ENCODE measurements around the gene LRP1B.
A peak's percentile ranks its signal among the peaks of the same experiment; 100 is the strongest.

Gene LRP1B

DNA sequence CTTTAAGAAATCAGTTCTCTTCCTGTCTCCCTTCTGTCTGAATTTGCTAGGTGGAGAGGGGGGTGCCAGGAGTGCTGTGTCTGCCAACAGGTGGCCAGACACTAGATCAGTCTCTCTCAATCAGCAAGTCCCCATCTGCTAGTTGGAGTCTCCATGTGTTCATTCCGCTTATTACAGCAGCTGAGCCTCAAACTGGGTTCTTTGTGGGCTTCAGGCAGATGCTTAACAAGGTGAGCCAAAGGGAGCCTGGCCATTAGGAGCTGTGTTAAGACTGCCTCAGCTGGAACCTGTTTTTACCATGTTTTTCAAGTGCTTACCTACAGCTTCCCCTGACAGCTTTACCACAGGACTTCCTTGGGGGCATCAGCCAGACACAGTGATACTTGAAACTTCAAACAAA is 401.9 kb downstream of the LRP1B start:
- peak; percentile 22 for DNase-seq

GRCh38 chr2:141728142-141728541 is 402.7 kb downstream of the LRP1B start:
- DNase-seq: no peak

- no peak for DNase-seq
Observed at GRCh38 chr2:141724426-141724825, 406.4 kb downstream of the LRP1B start.

DNA sequence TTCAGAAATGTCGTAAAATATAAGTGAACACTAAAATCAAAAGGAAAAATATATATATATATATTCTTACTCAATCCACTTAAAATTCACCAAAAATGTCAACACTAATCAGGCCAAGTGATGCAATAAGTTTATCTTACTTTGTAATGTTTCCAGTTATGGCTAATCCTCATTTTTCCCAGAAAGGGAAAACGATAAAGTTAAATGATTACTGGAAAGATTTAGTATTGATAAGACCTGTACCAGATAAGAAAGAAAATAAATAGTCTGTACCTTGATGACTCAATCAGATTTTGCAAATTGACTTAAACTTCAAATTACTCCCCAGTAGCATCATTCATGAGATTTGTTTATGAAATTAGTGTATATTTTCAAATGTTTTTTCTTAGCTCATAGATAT is 407.0 kb downstream of the LRP1B start:
- no peak for DNase-seq

GRCh38 chr2:141720476-141720875 is 410.3 kb downstream of the LRP1B start:
- DNase-seq: no peak

- DNase-seq: no peak
Observed at GRCh38 chr2:141714496-141714895, 416.3 kb downstream of the LRP1B start.

- DNase-seq: no peak
Observed at GRCh38 chr2:141711627-141712026, 419.2 kb downstream of the LRP1B start.

DNA sequence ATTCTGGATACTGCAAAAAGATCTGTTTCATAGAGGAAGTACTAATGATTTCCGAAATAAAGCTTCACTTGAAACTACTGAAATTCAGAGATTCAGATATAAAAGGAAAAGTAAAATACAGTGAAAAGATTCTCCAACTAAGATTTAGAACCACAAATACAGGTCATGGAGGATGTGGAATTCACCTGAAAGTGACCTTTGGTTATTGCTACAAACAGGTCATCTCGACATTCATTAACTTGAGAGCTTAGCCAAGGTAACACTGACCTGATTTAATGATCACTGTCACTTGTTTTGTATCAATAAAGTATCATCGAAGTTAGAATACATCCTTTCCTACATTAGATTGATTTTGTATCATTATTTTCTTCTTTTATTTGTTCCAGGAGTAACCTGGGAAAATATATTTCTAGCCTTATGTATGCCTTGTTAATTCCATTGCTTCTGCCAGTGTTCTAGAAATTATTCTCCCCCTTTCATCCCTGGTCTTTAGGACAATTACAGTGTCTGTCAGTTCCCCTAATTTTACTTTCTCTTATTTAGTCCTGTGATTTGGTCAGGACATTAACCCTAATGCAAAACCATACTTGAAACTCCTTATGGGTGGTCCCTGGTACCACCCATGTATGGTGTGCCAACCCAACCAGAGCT is 420.1 kb downstream of the LRP1B start:
- no peak for DNase-seq

- DNase-seq: no peak
Observed at GRCh38 chr2:141709756-141710155, 421.1 kb downstream of the LRP1B start.

DNA sequence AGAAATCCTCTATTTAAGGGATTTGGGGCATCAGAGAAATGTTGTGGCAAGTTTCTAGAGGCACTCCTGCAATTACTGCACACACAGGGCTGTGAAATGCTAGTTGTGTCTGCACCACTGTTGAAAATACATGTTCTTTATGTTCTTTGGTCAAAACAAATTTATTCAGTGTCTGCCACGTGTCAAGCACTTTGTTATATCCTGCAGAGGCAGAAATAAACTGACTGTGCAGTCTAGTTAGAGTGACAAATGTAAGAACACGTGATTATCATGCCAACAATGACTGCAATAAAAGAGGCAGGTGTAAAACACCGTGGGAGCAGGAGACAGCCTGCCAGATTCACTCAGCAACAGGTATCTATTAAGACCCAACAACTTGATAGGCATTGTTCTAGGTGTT is 423.3 kb downstream of the LRP1B start:
- DNase-seq: peak; percentile 14

GRCh38 chr2:141704541-141704940 is 426.3 kb downstream of the LRP1B start:
- no peak for DNase-seq

DNA sequence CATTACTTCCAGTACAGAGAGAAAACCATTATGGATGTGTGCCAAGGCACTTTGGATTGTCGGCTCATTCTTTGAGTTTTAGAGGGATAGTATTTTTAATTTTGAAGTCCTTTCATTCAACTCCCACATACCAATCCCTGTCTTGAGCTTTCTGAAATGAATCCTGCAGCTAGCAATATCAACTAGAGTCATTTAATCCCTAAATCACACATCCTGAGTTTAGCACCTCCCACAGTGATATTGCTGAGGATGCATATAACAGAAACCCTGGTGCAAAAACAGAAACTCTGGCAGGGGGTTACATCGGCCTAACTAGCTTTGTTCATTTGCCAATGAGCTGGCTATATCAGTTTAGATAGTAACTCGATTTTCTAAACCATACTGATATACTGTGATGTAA is 427.3 kb downstream of the LRP1B start:
- no peak for DNase-seq

- no peak for DNase-seq
Observed at GRCh38 chr2:141701618-141702017, 429.2 kb downstream of the LRP1B start.

- no peak for DNase-seq
Observed at GRCh38 chr2:141699573-141699972, 431.2 kb downstream of the LRP1B start.

DNA sequence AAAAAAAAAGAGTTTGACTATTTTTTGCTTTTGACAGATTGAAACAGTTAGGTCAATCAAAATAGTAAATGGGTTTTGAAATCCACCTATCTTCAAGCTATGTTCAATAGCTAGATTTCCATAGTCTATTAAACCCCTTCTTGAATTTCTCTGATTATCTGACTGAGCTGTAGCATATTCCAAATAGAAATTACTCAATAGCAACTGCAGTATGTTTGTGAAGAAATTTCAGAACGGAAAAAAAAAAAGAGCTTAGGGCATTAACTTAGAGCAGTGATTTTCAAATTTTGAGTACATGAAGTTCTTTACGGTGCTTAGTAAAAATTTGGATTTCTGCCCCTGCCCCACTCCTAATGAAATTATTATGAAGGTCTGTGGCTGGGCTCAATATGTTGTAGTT is 432.3 kb downstream of the LRP1B start:
- DNase-seq: no peak

DNA sequence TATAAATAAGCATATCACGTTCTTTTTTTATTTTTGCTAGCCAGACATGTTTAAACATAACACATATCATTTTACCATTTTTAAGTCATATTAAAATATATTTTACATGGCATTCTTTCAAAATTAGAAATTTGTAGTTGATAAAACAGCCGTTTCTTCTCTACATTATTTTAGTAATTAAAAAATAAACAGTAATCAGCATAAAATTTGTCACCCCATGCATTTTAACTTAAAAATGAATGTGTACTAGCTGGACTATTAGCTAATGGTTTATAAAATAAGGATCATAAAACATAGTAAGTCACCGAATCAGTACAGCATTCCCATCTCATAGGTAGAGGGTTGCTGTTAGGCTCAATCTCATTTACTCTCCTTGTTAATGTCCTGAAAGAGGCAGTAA is 433.8 kb downstream of the LRP1B start:
- no peak for DNase-seq

DNA sequence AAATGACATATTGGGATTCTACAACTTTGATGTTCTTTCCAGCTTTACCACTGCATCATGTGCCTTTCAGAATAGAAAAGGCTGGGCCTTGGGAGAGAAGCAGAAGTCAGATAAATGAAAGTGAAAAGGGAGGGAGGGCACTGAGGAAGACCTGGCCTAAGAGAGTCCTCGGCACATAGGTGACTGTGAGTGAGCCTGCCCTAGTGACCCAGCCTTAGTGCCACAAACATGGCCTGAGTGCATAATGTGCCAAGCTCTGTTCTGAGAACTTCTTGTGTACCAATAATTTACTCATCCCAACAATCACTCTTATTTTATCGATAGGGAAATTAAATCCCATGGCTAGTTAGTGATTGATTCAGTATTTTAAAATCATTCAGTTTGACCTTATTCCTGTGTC is 436.6 kb downstream of the LRP1B start:
- DNase-seq: no peak

DNA sequence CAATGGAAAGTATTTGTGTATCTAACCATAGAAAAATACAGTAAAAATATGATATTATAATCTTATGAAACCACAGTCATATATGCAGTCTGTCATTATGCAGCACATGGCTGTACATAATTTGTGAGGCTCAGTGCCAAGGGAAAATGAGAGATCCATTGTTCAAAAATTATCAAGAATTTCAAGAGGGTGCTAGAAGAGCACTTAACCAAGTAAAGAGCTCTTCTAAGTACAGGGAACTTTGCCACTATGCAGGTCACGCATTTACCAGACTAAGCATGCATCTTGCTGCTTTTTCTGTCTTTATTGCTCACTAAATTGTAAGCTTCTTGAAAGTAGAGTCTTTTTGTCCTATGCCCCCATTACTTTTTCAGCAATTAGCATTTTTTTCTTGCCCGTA is 438.0 kb downstream of the LRP1B start:
- peak; percentile 82 for DNase-seq

DNA sequence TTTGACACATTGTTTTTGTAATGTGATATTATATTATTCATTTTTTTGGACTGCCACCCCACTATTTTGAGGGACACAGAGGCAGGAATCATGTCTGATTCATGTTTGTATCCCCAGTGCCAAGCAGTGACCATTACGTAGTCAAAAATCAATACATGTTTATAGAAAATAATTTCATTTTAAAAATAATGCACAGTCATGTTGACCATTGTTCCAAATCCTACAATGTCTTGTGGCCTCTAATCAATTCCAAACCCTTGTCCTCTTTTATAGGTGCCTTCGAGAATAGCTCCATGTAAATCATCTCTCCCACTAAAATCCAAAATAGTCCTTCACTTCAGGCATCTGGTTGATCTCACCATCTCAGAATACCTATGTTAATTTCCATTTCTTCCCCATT is 454.7 kb downstream of the LRP1B start:
- no peak for DNase-seq

DNA sequence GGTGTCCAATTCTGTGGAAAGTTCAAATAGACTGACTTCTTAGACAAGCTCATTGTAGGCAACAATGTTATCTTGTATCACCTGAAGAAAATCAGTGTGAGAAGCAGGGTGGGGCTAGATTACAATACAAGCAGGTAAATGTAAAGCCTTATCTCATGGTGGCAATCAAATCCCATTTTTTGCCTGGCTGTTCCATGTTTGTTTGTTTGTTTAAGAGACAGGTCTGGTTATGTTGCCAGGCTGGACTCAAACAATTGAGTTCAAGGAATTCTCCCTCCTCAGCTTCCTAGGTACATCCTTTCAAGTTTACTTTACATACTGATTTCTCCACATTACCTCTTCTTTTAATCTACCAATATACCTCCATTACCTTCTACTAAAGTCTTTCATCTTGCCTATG is 464.6 kb downstream of the LRP1B start:
- no peak for DNase-seq

- DNase-seq: no peak
Observed at GRCh38 chr2:141660232-141660631, 470.6 kb downstream of the LRP1B start.

DNA sequence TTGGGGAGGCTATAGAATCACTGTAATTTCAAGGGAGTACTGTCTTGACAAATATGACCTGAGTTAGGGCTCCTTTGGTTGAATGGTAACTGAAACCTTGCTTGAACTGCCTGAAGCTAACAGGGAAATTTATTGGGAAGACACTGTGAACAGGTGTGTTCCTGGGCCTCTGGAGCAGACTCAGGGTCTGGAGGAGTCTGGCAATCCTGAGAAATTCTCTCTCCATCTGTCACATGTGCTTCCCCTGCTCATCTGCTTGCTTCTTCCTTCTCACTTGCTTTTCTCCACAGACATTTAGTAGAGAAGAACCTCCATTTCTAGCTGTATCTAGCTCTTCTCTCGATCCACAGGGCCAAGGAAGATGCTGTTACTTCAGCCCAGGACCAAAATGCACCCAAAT is 476.5 kb downstream of the LRP1B start:
- no peak for DNase-seq

- DNase-seq: no peak
Observed at GRCh38 chr2:141653184-141653583, 477.6 kb downstream of the LRP1B start.

DNA sequence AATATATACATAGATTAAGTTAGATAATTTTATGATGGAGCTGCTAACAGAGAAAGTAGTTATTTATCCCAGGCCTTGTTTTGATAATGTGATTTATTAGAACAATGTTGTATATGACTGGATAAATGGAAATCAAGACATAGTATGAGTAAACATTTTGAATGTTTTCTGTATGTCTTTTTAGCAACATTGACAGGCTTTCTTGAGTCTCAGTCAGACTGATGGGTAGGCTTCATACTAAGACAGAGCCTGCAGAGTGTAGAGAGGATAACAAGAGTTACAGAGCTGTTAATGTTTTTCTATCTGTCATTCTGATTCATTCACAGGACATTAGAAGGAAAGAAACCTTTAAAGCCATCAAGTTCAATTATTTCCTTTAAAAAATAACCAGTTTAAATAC is 478.5 kb downstream of the LRP1B start:
- DNase-seq: no peak

GRCh38 chr2:141647353-141647752 is 483.5 kb downstream of the LRP1B start:
- no peak for DNase-seq

DNA sequence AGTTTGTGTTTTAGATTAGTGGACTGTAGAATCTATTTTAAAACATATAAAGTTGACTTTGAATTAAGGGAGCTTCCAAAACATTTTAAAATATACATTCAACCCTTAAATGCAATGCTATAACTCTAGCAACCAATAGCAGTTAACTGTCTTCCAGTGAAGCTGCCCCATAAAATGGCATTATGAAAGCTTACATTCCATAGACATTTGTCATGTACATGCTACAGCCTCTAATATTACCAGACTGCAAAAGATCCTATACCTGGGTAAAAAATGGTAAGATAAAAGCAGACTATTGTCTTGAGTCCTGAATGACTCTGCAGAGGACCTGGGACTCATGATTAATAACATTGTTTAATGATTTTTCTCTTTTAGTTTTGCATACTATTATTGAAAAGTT is 489.4 kb downstream of the LRP1B start:
- no peak for DNase-seq

Data from NCI-H1436 (cell line).